ENCODE data around the gene DNAJB9. TPM values are rescaled to one million over a fixed set of nuclear protein-coding genes. Genes with fewer than 3 reads are reported as not detected.

The DNAJB9 gene
- polyA plus RNA-seq, 2 of the 4 experiments (the other 2 are of a cell fraction): 14.8 to 16.2 TPM

- Histone ChIP-seq H3K4me2 (no peak overlapping the region), H3K27ac (no peak overlapping the region), H3K4me3 (no peak overlapping the region), H3K9me3 (peaks cover 18% of the 10 kb centered on the region), H3K4me1 (no peaks in the 10 kb centered on the region)
- ChIA-PET CTCF (interaction anchor here (1.6 kb wide), 1 partner anchor 412 kb away, joined by 4 read pairs; no protein-coding TSS in a partner anchor), POLR2A (interaction anchor here (1.6 kb wide), 1 partner anchor 9 kb away, joined by 4 read pairs; no protein-coding TSS in a partner anchor)
- DNase-seq (ENCODE audit: low read depth in 1 of 2, low spot score in 1 of 2) (no peak), FAIRE-seq (no peak), ATAC-seq (no peak)
- no peak for TF ChIP-seq JUNB (IDR thresholded peaks at IDR 0.05)
- TF ChIP-seq RARB (CRISPR knock-in tag; IDR thresholded peaks at IDR 0.05): no peak
- no peak for TF ChIP-seq HEYL (CRISPR knock-in tag; IDR thresholded peaks at IDR 0.05)
- TF ChIP-seq EHMT2 (IDR thresholded peaks at IDR 0.05; ENCODE audit: low read depth): no peak
- TF ChIP-seq, protein P1, sequence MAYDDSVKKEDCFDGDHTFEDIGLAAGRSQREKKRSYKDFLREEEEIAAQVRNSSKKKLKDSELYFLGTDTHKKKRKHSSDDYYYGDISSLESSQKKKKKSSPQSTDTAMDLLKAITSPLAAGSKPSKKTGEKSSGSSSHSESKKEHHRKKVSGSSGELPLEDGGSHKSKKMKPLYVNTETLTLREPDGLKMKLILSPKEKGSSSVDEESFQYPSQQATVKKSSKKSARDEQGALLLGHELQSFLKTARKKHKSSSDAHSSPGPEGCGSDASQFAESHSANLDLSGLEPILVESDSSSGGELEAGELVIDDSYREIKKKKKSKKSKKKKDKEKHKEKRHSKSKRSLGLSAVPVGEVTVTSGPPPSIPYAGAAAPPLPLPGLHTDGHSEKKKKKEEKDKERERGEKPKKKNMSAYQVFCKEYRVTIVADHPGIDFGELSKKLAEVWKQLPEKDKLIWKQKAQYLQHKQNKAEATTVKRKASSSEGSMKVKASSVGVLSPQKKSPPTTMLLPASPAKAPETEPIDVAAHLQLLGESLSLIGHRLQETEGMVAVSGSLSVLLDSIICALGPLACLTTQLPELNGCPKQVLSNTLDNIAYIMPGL (CRISPR knock-in tag; IDR thresholded peaks at IDR 0.05; ENCODE audit: borderline replicate concordance): no peak
- no peak for TF ChIP-seq KDM5A (IDR thresholded peaks at IDR 0.05)
- TF ChIP-seq HOXA7 (CRISPR knock-in tag; IDR thresholded peaks at IDR 0.05): no peak
- TF ChIP-seq MAFK (IDR thresholded peaks at IDR 0.05; ENCODE audit: partially characterized antibody): no peak
- no peak for TF ChIP-seq SREBF2 (IDR thresholded peaks at IDR 0.05)
- no peak for TF ChIP-seq EHF (CRISPR knock-in tag; IDR thresholded peaks at IDR 0.05)
- no peak for TF ChIP-seq MAZ (IDR thresholded peaks at IDR 0.05; ENCODE audit: borderline replicate concordance, low read depth, low read length)
- TF ChIP-seq POLR2AphosphoS2 (conservative IDR thresholded peaks at IDR 0.05; ENCODE audit: low read length): no peak
- TF ChIP-seq, protein P2, sequence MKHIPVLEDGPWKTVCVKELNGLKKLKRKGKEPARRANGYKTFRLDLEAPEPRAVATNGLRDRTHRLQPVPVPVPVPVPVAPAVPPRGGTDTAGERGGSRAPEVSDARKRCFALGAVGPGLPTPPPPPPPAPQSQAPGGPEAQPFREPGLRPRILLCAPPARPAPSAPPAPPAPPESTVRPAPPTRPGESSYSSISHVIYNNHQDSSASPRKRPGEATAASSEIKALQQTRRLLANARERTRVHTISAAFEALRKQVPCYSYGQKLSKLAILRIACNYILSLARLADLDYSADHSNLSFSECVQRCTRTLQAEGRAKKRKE (CRISPR knock-in tag; IDR thresholded peaks at IDR 0.05; ENCODE audit: low read depth): no peak
- TF ChIP-seq ZNF302 (CRISPR knock-in tag; IDR thresholded peaks at IDR 0.05): no peak
- no peak for TF ChIP-seq CHD2 (IDR thresholded peaks at IDR 0.05; ENCODE audit: low read length, partially characterized antibody)
- WGBS (ENCODE audit: missing lambda C conversion rate): 87% methylated on average over 4 of the region's 4 CpGs
Measured at GRCh38 chr7:108559253-108559652, 10.4 kb upstream of the DNAJB9 start.

DNA sequence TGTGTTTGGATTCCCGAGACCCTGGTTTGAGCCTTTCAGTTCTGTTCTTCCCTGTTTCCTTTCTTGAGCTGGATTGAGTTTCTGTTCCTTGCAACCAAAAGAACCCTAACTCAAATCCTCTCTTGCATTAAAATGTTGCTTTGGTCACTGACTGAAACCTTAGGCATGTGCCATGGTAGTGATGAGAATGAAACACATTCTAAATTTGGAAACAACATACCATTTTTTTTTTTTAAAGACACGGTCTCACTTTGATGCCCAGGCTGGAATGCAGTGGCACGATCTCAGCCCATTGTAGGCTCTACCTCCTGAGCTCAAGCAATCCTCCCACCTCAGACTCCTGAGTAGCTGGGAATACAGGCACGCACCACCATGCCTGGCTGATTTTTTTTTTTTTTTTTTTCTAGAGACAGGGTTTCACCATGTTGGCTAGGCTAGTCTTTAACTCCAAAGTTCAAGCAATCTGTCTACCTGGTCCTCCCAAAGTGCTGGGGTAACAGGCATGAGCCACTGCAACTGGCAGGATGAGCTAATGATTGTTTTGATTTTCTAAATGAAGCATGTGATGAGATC, 8.5 kb upstream of the DNAJB9 start:
- CTCF ChIA-PET: interaction anchor here (1.6 kb wide), 1 partner anchor 414 kb away, joined by 4 read pairs; no protein-coding TSS in a partner anchor
- Histone ChIP-seq H3K27ac (no peak overlapping the region), H3K9me3 (peaks cover 18% of the 10 kb centered on the region), H3K4me2 (no peak overlapping the region), H3K4me3 (no peak overlapping the region), H3K4me1 (no peaks in the 10 kb centered on the region)
- 95% methylated on average over 4 of the region's 4 CpGs for WGBS (ENCODE audit: missing lambda C conversion rate)
- no peak for DNase-seq (ENCODE audit: low read depth in 1 of 2, low spot score in 1 of 2)
- no peak for FAIRE-seq
- no peak for ATAC-seq
- POLR2A ChIA-PET: interaction anchor here (0.7 kb wide), 1 partner anchor 203 kb away, joined by 3 read pairs; no protein-coding TSS in a partner anchor
- TF ChIP-seq EHF (CRISPR knock-in tag; IDR thresholded peaks at IDR 0.05): no peak
- no peak for TF ChIP-seq JUNB (IDR thresholded peaks at IDR 0.05)
- no peak for TF ChIP-seq RAD21 (conservative IDR thresholded peaks at IDR 0.05 in 1 of 2, IDR thresholded peaks at IDR 0.05 in 1 of 2)
- TF ChIP-seq JUN (IDR thresholded peaks at IDR 0.05): no peak
- TF ChIP-seq PHF8 (IDR thresholded peaks at IDR 0.05; ENCODE audit: borderline replicate concordance, low read depth): no peak
- TF ChIP-seq RARB (CRISPR knock-in tag; IDR thresholded peaks at IDR 0.05): no peak
- no peak for TF ChIP-seq POLR2AphosphoS2 (conservative IDR thresholded peaks at IDR 0.05; ENCODE audit: low read length)

DNA sequence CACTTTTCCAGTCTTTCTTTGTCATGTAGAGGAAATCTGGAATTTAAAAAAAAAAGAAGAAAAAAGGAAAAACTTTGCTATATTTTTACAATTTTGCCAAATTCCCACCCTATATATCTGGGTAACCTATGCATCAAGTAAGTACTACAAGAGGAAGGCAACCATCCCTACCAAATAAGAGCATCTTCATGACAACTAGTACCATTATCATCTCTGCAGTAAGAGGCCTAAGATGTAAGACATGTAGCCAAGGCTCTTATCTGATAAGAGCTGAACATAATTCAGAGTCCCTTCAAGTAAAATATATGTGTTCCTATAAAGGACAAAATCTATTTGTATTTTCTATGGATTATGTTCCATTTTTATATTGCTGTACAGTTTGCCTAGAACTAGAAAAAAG, 3.7 kb upstream of the DNAJB9 start:
- POLR2A ChIA-PET: no interaction called here
- Histone ChIP-seq H3K4me3 (no peak overlapping the region), H3K4me2 (no peak overlapping the region), H3K9me3 (no peaks in the 10 kb centered on the region), H3K27ac (no peak overlapping the region), H3K4me1 (peaks cover 19% of the 10 kb centered on the region; the same call in 2 of the 3 replicates)
- DNase-seq (ENCODE audit: low read depth in 1 of 2, low spot score in 1 of 2) (no peak), ATAC-seq (no peak), FAIRE-seq (no peak)
- CTCF ChIA-PET: interaction anchor here (0.9 kb wide), 1 partner anchor 70 kb away, joined by 3 read pairs; no protein-coding TSS in a partner anchor
- TF ChIP-seq RNF2 (IDR thresholded peaks at IDR 0.05; ENCODE audit: borderline replicate concordance, low read depth): no peak
- no peak for TF ChIP-seq HOXA7 (CRISPR knock-in tag; IDR thresholded peaks at IDR 0.05)
- TF ChIP-seq KDM1A (IDR thresholded peaks at IDR 0.05; ENCODE audit: low read depth): no peak
- no peak for TF ChIP-seq RAD21 (conservative IDR thresholded peaks at IDR 0.05 in 1 of 2, IDR thresholded peaks at IDR 0.05 in 1 of 2)
